Mesendoderm (in vitro differentiated cells): ENCODE results near the gene CEACAM18.

Experiments used
- DNase-seq: peaks from one replicate; pipeline ENCODE4 v3.0.0; 2013
- H2AK5ac ChIP-seq: 2 replicates; pipeline ENCODE4 v1.6.1; 2013; ENCODE audit warnings: low read length, inconsistent platforms
- H2BK120ac ChIP-seq: 2 replicates; pipeline ENCODE4 v1.6.1; 2013; ENCODE audit warnings: low read depth, mild to moderate bottlenecking, low read length, moderate library complexity, mixed read lengths
- H2BK15ac ChIP-seq: replicated peaks from 2 replicates; pipeline ENCODE4 v1.6.1; 2013; ENCODE audit warnings: low read depth, mild to moderate bottlenecking, moderate library complexity
- H2BK5ac ChIP-seq: 2 replicates; pipeline ENCODE4 v1.6.1; 2013; ENCODE audit warnings: low read length, inconsistent platforms
- H3K18ac ChIP-seq: 2 replicates; pipeline ENCODE4 v1.6.1; 2013; ENCODE audit warnings: mild to moderate bottlenecking, low read length, mixed read lengths
- H3K23ac ChIP-seq: one replicate; pipeline ENCODE4 v1.6.1; 2013; ENCODE audit warnings: low read length
- H3K27ac ChIP-seq: 2 replicates; pipeline ENCODE4 v1.5.1; 2013; ENCODE audit warnings: low read depth, mild to moderate bottlenecking, inconsistent platforms, low read length, moderate library complexity
- H3K27me3 ChIP-seq: 2 replicates; pipeline ENCODE4 v1.6.1; 2013; ENCODE audit warnings: low read length, control low read depth, mild to moderate bottlenecking, inconsistent platforms; ENCODE audit not compliant: insufficient read depth, poor library complexity
- H3K36me3 ChIP-seq: 2 replicates; pipeline ENCODE4 v1.6.1; 2013; ENCODE audit warnings: low read length, inconsistent platforms; ENCODE audit not compliant: control insufficient read depth, insufficient read depth
- H3K4ac ChIP-seq: one replicate; pipeline ENCODE4 v1.6.1; 2013; ENCODE audit warnings: low read depth, mild to moderate bottlenecking, low read length, moderate library complexity
- H3K4me1 ChIP-seq: 2 replicates; pipeline ENCODE4 v1.6.1; 2013; ENCODE audit warnings: low read depth, low read length, inconsistent platforms; ENCODE audit not compliant: control insufficient read depth
- H3K4me2 ChIP-seq: 2 replicates; pipeline ENCODE4 v1.6.1; 2013; ENCODE audit warnings: low read length
- H3K4me3 ChIP-seq: 2 replicates; pipeline ENCODE4 v1.5.1; 2013; ENCODE audit warnings: mild to moderate bottlenecking, low read length
- H3K56ac ChIP-seq: one replicate; pipeline ENCODE4 v1.6.1; 2013; ENCODE audit warnings: low read length
- H3K79me1 ChIP-seq: 2 replicates; pipeline ENCODE4 v1.6.1; 2013; ENCODE audit warnings: low read length, inconsistent platforms
- H3K79me2 ChIP-seq: 2 replicates; pipeline ENCODE4 v1.6.1; 2013; ENCODE audit warnings: mild to moderate bottlenecking, low read length; ENCODE audit not compliant: control insufficient read depth, insufficient read depth
- H3K9ac ChIP-seq: 2 replicates; pipeline ENCODE4 v1.6.1; 2013; ENCODE audit warnings: low read length, inconsistent platforms
- H4K5ac ChIP-seq: one replicate; pipeline ENCODE4 v1.6.1; 2013; ENCODE audit warnings: low read length
- H4K8ac ChIP-seq: one replicate; pipeline ENCODE4 v1.6.1; 2013; ENCODE audit warnings: low read depth, mild to moderate bottlenecking, control low read depth, low read length, moderate library complexity
- WGBS: extraction: QIAGEN DNeasy Blood & Tissue Kit; methylation state at CpG from one replicate; pipeline ENCODE4 v1.1.7; 2013; ENCODE audit warnings: low lambda C conversion rate, missing lambda C conversion rate; ENCODE audit not compliant: insufficient coverage; ENCODE audit errors: extremely low coverage; 5-methylcytosine and 5-hydroxymethylcytosine counted together

Gene CEACAM18

DNA sequence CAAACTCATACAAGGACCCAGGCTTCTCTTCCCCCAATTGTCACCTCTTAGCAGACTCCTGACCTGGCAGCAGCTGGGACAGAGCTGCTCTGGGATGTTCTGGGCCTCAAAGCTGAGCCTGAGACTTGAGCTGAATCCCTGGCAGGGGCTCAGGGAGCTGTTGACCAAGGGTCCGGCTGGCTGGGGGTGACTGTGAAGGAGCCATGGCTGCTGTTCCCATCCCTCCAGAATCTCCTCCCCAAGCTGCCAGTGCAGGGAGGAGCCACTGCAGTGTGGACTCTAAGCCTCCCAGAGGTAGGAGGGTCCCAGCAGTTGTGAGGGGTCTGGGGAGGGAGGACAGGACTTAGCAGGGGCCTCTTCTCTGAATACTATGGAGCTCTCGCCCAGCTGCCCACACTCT, 51.0 kb downstream of the CEACAM18 start:
- no peak overlapping the region for H2AK5ac ChIP-seq
- no peak overlapping the region for H2BK120ac ChIP-seq
- no peaks in the 10 kb centered on the region for H3K79me2 ChIP-seq
- no peak overlapping the region for H4K5ac ChIP-seq
- H3K4ac ChIP-seq: no peak overlapping the region
- no peaks in the 10 kb centered on the region for H3K27me3 ChIP-seq
- no peak overlapping the region for H3K27ac ChIP-seq
- H3K18ac ChIP-seq: no peak overlapping the region
- no peak overlapping the region for H3K4me2 ChIP-seq
- H2BK15ac ChIP-seq: no peak overlapping the region
- H3K9ac ChIP-seq: no peak overlapping the region
- H3K23ac ChIP-seq: no peak overlapping the region
- no peak overlapping the region for H2BK5ac ChIP-seq
- H3K4me3 ChIP-seq: no peak overlapping the region
- WGBS: no CpG with 5 or more reads among the region's 2 CpGs
- H3K56ac ChIP-seq: no peak overlapping the region
- DNase-seq: no peak
- H4K8ac ChIP-seq: no peak overlapping the region
- H3K79me1 ChIP-seq: no peaks in the 10 kb centered on the region
- no peaks in the 10 kb centered on the region for H3K36me3 ChIP-seq
- no peaks in the 10 kb centered on the region for H3K4me1 ChIP-seq

DNA sequence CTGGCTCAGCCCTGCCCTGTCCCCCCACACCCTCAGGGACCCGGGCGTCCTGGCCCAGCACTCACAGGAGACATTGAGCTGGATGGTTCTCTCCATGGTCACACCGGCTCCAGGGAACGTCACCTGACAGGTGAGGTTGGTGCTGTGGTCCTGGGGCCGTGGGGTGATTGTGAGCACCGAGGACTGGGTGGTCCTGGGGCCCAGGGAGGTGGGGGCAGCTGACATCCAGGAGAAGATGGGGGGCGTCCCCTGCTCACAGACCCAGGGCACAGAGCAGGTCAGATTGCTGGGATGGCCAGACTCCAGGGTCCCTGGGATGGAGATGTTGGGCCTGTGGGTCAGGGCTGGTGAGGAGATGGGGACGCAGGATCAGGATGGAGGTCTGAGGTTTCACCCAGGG, 52.3 kb downstream of the CEACAM18 start:
- no peak overlapping the region for H3K27ac ChIP-seq
- H2BK15ac ChIP-seq: no peak overlapping the region
- DNase-seq: no peak
- no peak overlapping the region for H2AK5ac ChIP-seq
- no peaks in the 10 kb centered on the region for H3K79me2 ChIP-seq
- H3K56ac ChIP-seq: no peak overlapping the region
- H3K79me1 ChIP-seq: no peaks in the 10 kb centered on the region
- no peaks in the 10 kb centered on the region for H3K36me3 ChIP-seq
- H3K4me3 ChIP-seq: no peak overlapping the region
- H3K4ac ChIP-seq: no peak overlapping the region
- no peak overlapping the region for H2BK5ac ChIP-seq
- no peak overlapping the region for H3K9ac ChIP-seq
- H3K27me3 ChIP-seq: no peaks in the 10 kb centered on the region
- H4K5ac ChIP-seq: no peak overlapping the region
- H3K18ac ChIP-seq: no peak overlapping the region
- H2BK120ac ChIP-seq: no peak overlapping the region
- H3K4me2 ChIP-seq: no peak overlapping the region
- H4K8ac ChIP-seq: no peak overlapping the region
- no peaks in the 10 kb centered on the region for H3K4me1 ChIP-seq
- no CpG with 5 or more reads among the region's 8 CpGs for WGBS
- H3K23ac ChIP-seq: no peak overlapping the region

DNA sequence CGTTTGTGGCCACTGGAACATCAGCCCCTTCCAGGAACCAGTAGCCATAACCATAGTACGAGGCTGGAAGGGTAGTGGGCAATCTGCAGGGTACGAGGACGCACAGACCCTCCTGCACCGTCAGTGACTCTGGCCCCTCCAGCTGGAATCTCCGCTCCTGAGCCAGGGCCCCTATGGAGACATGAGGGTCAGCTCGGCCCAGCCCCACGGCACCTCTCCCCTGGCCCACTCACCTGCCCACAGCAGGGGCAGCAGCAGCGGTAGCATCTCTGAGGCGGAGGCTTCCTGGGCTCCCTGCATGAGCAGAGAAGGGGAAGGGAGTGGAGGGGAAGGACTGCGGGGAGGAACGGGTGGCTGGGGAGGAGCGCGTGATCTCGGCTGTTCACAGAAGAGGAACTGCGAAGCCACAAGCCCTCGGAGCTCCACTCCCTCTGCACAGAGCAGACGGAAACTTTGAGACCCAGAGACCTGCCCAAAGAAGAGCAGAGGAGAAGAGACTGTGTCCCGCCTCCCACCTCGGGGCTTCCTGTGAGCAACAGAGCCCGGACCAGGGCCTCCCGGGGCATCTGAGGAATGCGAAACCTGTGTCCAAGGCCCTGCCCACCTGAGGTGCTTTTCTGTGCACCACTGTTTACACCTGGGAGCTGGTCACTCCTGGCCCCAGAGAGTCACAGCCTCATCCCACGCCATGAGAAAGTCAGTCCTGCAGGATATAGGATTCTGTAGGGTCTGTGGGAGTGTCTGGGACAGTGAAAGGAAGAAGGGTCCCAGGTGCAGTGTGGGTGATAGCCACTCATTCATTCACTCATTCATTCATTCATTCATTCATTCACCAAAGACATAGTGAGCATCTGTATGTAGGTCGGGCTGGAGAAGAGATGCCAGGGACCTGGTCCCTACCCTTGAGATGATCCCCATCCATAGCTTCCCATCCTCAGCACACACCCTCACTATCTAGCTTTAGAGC, 53.3 kb downstream of the CEACAM18 start, which contains the start of gene SIGLEC6:
Gene SIGLEC6, minus strand, starts transcription at position 322 of the 967 bp plus-strand sequence. Its CDS starts 22 bp downstream, at position 300.
- H3K27ac ChIP-seq: no peak within 1 kb of the TSS
- H2BK120ac ChIP-seq: no peak within 1 kb of the TSS
- H3K36me3 ChIP-seq: no peaks in the 10 kb centered on the region
- H3K56ac ChIP-seq: no peak within 1 kb of the TSS
- H3K79me2 ChIP-seq: no peaks in the 10 kb centered on the region
- no peak within 1 kb of the TSS for H3K4me2 ChIP-seq
- no CpG with 5 or more reads among the region's 25 CpGs for WGBS
- no peak within 1 kb of the TSS for H4K8ac ChIP-seq
- no peak within 1 kb of the TSS for H3K4ac ChIP-seq
- H3K27me3 ChIP-seq: no peaks in the 10 kb centered on the region
- no peaks in the 10 kb centered on the region for H3K79me1 ChIP-seq
- H4K5ac ChIP-seq: no peak within 1 kb of the TSS
- H3K4me3 ChIP-seq: no peak within 1 kb of the TSS
- no peak within 1 kb of the TSS for H3K9ac ChIP-seq
- H3K23ac ChIP-seq: no peak within 1 kb of the TSS
- H3K18ac ChIP-seq: no peak within 1 kb of the TSS
- H2BK15ac ChIP-seq: no peak within 1 kb of the TSS
- no peak within 1 kb of the TSS for H2AK5ac ChIP-seq
- no peak within 1 kb of the TSS for H2BK5ac ChIP-seq
- no peaks in the 10 kb centered on the region for H3K4me1 ChIP-seq
- no peak for DNase-seq

DNA sequence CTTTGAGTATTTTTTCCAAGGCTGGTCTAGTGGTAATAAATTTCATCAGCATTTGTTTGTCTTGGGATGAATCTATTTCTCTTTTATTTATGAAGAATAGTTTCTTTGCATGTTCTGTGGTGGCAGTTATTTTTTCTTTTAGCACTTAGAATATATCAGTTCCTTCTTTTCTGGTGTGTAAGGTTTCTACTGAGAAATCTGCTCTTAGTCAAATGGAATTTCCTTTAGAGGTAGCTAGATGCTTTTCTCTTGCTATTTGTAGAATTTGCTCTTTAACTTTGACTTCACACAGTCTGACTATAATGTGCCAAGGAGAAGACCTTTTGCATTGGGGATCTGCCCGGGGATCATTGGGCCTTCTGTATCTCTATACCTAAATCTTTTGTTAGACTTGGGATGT, 57.2 kb downstream of the CEACAM18 start:
- Histone ChIP-seq H4K5ac (no peak overlapping the region), H2AK5ac (no peak overlapping the region), H3K79me1 (no peaks in the 10 kb centered on the region), H3K4me2 (no peak overlapping the region), H4K8ac (no peak overlapping the region), H2BK5ac (no peak overlapping the region), H3K4me1 (no peaks in the 10 kb centered on the region), H3K23ac (no peak overlapping the region), H3K27ac (no peak overlapping the region), H3K79me2 (no peaks in the 10 kb centered on the region), H2BK120ac (no peak overlapping the region), H2BK15ac (no peak overlapping the region), H3K56ac (no peak overlapping the region), H3K18ac (no peak overlapping the region), H3K36me3 (no peaks in the 10 kb centered on the region), H3K4ac (no peak overlapping the region), H3K9ac (no peak overlapping the region), H3K27me3 (no peaks in the 10 kb centered on the region), H3K4me3 (no peak overlapping the region)
- DNase-seq: no peak
- no CpG with 5 or more reads among the region's 1 CpG for WGBS

DNA sequence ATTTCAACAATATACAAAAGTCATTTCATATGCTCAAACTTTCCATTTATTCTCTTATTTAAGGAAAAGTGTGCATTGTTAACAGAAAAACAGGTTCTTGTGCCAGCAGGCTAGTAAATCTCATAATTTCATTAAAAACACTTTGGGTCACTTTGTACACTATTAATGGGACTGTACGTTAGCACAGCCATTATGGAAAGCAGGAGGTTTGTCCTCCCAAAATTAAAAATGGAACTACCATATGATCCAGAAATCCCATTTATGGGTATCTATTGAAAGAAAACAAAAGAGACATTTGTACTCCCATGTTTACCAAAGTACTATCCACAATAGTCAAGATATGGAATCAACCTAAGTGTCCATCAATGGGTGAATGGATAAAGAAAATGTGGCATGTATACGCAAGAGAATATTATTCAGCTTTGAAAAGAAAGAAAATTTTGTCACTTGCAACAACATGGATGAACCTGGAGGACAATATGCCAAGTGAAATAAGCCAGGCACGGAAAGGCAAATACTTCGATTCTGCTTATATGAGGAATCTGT, 61.6 kb downstream of the CEACAM18 start:
- no peak overlapping the region for H2BK15ac ChIP-seq
- H3K79me1 ChIP-seq: no peaks in the 10 kb centered on the region
- no peaks in the 10 kb centered on the region for H3K4me1 ChIP-seq
- no CpG with 5 or more reads among the region's 4 CpGs for WGBS
- DNase-seq: no peak
- no peak overlapping the region for H3K18ac ChIP-seq
- H3K9ac ChIP-seq: no peak overlapping the region
- H3K27me3 ChIP-seq: no peaks in the 10 kb centered on the region
- no peak overlapping the region for H2BK120ac ChIP-seq
- H4K5ac ChIP-seq: no peak overlapping the region
- H3K4me2 ChIP-seq: no peak overlapping the region
- H3K79me2 ChIP-seq: no peaks in the 10 kb centered on the region
- H3K4ac ChIP-seq: no peak overlapping the region
- no peak overlapping the region for H2BK5ac ChIP-seq
- no peak overlapping the region for H3K4me3 ChIP-seq
- no peak overlapping the region for H3K56ac ChIP-seq
- no peak overlapping the region for H2AK5ac ChIP-seq
- no peak overlapping the region for H4K8ac ChIP-seq
- no peak overlapping the region for H3K23ac ChIP-seq
- no peak overlapping the region for H3K27ac ChIP-seq
- no peaks in the 10 kb centered on the region for H3K36me3 ChIP-seq
